Measurements from ENCODE around the gene SSTR1.

Gene SSTR1

DNA sequence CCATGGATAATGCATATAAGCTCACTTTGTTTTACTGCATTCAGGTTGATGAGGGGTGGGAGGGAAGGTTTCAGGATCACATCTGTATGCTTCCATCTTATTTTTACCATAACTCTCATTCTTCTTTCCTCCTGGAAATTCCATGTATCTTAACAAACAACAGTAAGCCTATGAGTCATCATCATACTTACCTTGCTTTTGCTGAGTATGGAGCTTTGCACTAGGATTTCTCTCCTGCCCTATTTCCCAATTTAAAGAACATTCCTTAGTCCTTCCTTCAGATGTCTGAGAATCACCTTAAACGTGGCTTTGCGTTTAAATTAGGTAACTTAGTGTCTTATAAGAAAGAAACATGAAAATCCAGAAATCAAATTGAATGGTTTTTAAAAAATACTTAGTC, 49.8 kb downstream of the SSTR1 start:
- Histone ChIP-seq H3K27ac (peak overlapping the region; percentile 54), H3K9me3 (ENCODE audit: control insufficient read depth, low read length) (no peaks in the 10 kb centered on the region), H3K4me3 (ENCODE audit: low read depth, low read length) (no peak overlapping the region)

GRCh38 chr14:38261620-38262019, 53.9 kb downstream of the SSTR1 start:
- Histone ChIP-seq H3K27ac (no peak overlapping the region), H3K4me3 (ENCODE audit: low read depth, low read length) (no peak overlapping the region), H3K27me3 (ENCODE audit: control insufficient read depth, insufficient read depth, low read length) (no peaks in the 10 kb centered on the region), H2AFZ (no peak overlapping the region), H3K79me2 (no peaks in the 10 kb centered on the region), H3K36me3 (ENCODE audit: control insufficient read depth, insufficient read depth, low read length) (no peaks in the 10 kb centered on the region), H3K4me1 (no peaks in the 10 kb centered on the region), H3K4me2 (ENCODE audit: low read length) (no peak overlapping the region), H3K9me3 (ENCODE audit: control insufficient read depth, low read length) (no peaks in the 10 kb centered on the region), H3K9ac (no peak overlapping the region)
- TF ChIP-seq, protein P1, sequence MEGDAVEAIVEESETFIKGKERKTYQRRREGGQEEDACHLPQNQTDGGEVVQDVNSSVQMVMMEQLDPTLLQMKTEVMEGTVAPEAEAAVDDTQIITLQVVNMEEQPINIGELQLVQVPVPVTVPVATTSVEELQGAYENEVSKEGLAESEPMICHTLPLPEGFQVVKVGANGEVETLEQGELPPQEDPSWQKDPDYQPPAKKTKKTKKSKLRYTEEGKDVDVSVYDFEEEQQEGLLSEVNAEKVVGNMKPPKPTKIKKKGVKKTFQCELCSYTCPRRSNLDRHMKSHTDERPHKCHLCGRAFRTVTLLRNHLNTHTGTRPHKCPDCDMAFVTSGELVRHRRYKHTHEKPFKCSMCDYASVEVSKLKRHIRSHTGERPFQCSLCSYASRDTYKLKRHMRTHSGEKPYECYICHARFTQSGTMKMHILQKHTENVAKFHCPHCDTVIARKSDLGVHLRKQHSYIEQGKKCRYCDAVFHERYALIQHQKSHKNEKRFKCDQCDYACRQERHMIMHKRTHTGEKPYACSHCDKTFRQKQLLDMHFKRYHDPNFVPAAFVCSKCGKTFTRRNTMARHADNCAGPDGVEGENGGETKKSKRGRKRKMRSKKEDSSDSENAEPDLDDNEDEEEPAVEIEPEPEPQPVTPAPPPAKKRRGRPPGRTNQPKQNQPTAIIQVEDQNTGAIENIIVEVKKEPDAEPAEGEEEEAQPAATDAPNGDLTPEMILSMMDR (IDR thresholded peaks at IDR 0.05): no peak

More for the DNA sequence above, 49.8 kb downstream of the SSTR1 start:
- no peaks in the 10 kb centered on the region for H3K36me3 ChIP-seq (ENCODE audit: control insufficient read depth, insufficient read depth, low read length)
- no peak overlapping the region for H3K4me2 ChIP-seq (ENCODE audit: low read length)
- H3K27me3 ChIP-seq (ENCODE audit: control insufficient read depth, insufficient read depth, low read length): no peaks in the 10 kb centered on the region
- H3K79me2 ChIP-seq: no peaks in the 10 kb centered on the region
- no peak overlapping the region for H2AFZ ChIP-seq
- TF ChIP-seq, protein P1 (IDR thresholded peaks at IDR 0.05): no peak
- H3K4me1 ChIP-seq: no peaks in the 10 kb centered on the region
- H3K9ac ChIP-seq: no peak overlapping the region
